Breast epithelium (tissue), 4 donors: ENCODE data around the gene NKIRAS1. TPM values are rescaled to one million over a fixed set of nuclear protein-coding genes. Genes with fewer than 3 reads are reported as not detected.

Experiments
- DNase-seq, 2 donors: peaks; one replicate each; pipeline ENCODE4 v3.0.0-alpha.2; 2019; ENCODE audit warnings: low spot score in 2 of 2
- H3K27ac ChIP-seq, 2 donors: fragments of 200-600 bp; sonication (generic) in 1 of 2; one replicate each; pipeline ENCODE4 v1.5.1; 2016 to 2019; ENCODE audit warnings: mild to moderate bottlenecking in 1 of 2
- H3K27me3 ChIP-seq, 2 donors: fragments of 200-600 bp; sonication (generic) in 1 of 2; one replicate each; pipeline versions ENCODE4 v1.5.1 to v1.6.0; 2017 to 2019; ENCODE audit warnings: control low read depth in 1 of 2, mild to moderate bottlenecking in 1 of 2
- H3K36me3 ChIP-seq: fragments of 200-600 bp; one replicate; pipeline ENCODE4 v1.5.1; 2019
- H3K4me1 ChIP-seq, 2 donors: fragments of 200-600 bp; sonication (generic); one replicate each; pipeline ENCODE4 v1.5.1; 2016 to 2019; ENCODE audit warnings: control low read depth in 1 of 2
- H3K4me3 ChIP-seq, 3 donors: fragments of 200-600 bp; sonication (generic); 1 replicate in 2 of 3; 2 replicates in 1 of 3; pipeline ENCODE4 v1.5.1; 2016 to 2019; ENCODE audit warnings: mild to moderate bottlenecking in 3 of 3, moderate library complexity in 2 of 3
- H3K9me3 ChIP-seq, 2 donors: fragments of 200-600 bp; sonication (generic) in 1 of 2; one replicate each; pipeline ENCODE4 v1.5.1; 2016 to 2019; ENCODE audit warnings: control low read depth in 1 of 2
- POLR2A ChIP-seq: fragments of 450-650 bp; IDR thresholded peaks from one replicate; pipeline ENCODE4 v1.6.1; 2016; ENCODE audit warnings: antibody characterized with exemption, mild to moderate bottlenecking, moderate library complexity
- POLR2AphosphoS5 ChIP-seq, 3 donors: sonication (generic); formaldehyde crosslinking; IDR thresholded peaks; one replicate each; pipeline ENCODE4 v1.6.1; 2017; ENCODE audit warnings: antibody characterized with exemption in 3 of 3
- intact Hi-C: fragments of 100-400 bp; cut with DNase I; formaldehyde crosslinking; loops from one replicate; pipeline ENCODE4 v1.15.1; 2023; ENCODE audit warnings: low total_unique reads
- total RNA-seq, 3 donors: library from RNA; depleted of rRNA; stranded (reverse); fragments of >200 nt; gene quantifications; one replicate each; pipeline ENCODE4 v1.1.0, GENCODE V29; 2016
- TF ChIP-seq, protein P1 (sequence below), 3 donors: fragments of 450-650 bp; IDR thresholded peaks; one replicate each; pipeline ENCODE4 v1.5.1; 2016 to 2017; ENCODE audit warnings: antibody characterized with exemption in 3 of 3, mild to moderate bottlenecking in 3 of 3, moderate library complexity in 3 of 3

Gene NKIRAS1
- 10 to 100 TPM; 15.7 to 20.3 (median 19.2) TPM for total RNA-seq

- no peaks in the 10 kb centered on the region for H3K36me3 ChIP-seq
- H3K27ac ChIP-seq = peak within 1 kb of the TSS; percentile 92 to 99
- intact Hi-C loops = no loop called here
- no peaks in the 10 kb centered on the region for H3K9me3 ChIP-seq
- peak; percentile 99 to 100 (median 100) for TF ChIP-seq POLR2AphosphoS5 (IDR thresholded peaks at IDR 0.05)
- TF ChIP-seq, protein P1, sequence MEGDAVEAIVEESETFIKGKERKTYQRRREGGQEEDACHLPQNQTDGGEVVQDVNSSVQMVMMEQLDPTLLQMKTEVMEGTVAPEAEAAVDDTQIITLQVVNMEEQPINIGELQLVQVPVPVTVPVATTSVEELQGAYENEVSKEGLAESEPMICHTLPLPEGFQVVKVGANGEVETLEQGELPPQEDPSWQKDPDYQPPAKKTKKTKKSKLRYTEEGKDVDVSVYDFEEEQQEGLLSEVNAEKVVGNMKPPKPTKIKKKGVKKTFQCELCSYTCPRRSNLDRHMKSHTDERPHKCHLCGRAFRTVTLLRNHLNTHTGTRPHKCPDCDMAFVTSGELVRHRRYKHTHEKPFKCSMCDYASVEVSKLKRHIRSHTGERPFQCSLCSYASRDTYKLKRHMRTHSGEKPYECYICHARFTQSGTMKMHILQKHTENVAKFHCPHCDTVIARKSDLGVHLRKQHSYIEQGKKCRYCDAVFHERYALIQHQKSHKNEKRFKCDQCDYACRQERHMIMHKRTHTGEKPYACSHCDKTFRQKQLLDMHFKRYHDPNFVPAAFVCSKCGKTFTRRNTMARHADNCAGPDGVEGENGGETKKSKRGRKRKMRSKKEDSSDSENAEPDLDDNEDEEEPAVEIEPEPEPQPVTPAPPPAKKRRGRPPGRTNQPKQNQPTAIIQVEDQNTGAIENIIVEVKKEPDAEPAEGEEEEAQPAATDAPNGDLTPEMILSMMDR (IDR thresholded peaks at IDR 0.05) = peak; percentile 84 to 94 (median 90)
- peak; percentile 96 for TF ChIP-seq POLR2A
- peaks cover 2 to 4% of the 10 kb centered on the region in 2 donors for H3K4me1 ChIP-seq
- DNase-seq = peak; percentile 96
- H3K27me3 ChIP-seq = no peaks in the 10 kb centered on the region
- H3K4me3 ChIP-seq = peak within 1 kb of the TSS; percentile 81 to 98 (median 95)
These were observed at the start of gene NKIRAS1, which contains the start of gene RPL15 for GRCh38 chr3:23916886-23917678. TSS of gene NKIRAS1 (minus strand) at chr3:23916990. CDS start at chr3:23910904, 6,086 bp downstream. TSS of gene RPL15 (plus strand) at chr3:23917132. CDS start at chr3:23917860, 728 bp downstream.

DNA sequence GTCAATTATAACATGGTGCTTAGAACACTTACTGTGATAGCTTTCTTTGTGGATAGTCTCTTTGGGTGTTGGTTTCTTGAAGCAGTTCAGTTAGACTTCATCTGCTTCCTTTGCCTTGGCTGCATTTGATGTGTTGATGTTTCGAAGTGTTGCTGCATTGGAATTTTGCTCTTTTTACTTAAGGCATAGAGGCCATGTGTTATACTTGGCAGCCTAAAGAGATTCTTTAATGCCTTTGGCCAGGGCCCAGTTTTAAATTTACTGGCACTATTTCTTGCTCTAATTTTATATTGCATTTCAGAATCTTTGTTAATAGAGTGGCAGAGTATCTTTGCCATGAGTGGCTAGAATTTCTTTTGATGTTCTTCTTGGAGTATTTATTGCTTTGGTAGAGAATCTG is 49.5 kb upstream of the NKIRAS1 start:
- no peak for TF ChIP-seq POLR2AphosphoS5 (IDR thresholded peaks at IDR 0.05)
- no peak for TF ChIP-seq POLR2A
- TF ChIP-seq, protein P1 (IDR thresholded peaks at IDR 0.05) = no peak
- Histone ChIP-seq H3K9me3 (no peaks in the 10 kb centered on the region), H3K36me3 (no peaks in the 10 kb centered on the region), H3K4me1 (no peaks in the 10 kb centered on the region), H3K27ac (no peak overlapping the region), H3K27me3 (no peaks in the 10 kb centered on the region), H3K4me3 (no peak overlapping the region)
- intact Hi-C loops = no loop called here
- no peak for DNase-seq

- no peak for DNase-seq
- no peaks in the 10 kb centered on the region for H3K4me1 ChIP-seq
- no peak overlapping the region for H3K4me3 ChIP-seq
- H3K9me3 ChIP-seq = no peaks in the 10 kb centered on the region
- intact Hi-C loops = no loop called here
- no peaks in the 10 kb centered on the region for H3K36me3 ChIP-seq
- no peaks in the 10 kb centered on the region for H3K27me3 ChIP-seq
- no peak for TF ChIP-seq POLR2A
- TF ChIP-seq, protein P1 (IDR thresholded peaks at IDR 0.05) = no peak
- TF ChIP-seq POLR2AphosphoS5 (IDR thresholded peaks at IDR 0.05) = no peak
- no peak overlapping the region for H3K27ac ChIP-seq
These were observed 47.9 kb upstream of the NKIRAS1 start for GRCh38 chr3:23964537-23965235.

DNA sequence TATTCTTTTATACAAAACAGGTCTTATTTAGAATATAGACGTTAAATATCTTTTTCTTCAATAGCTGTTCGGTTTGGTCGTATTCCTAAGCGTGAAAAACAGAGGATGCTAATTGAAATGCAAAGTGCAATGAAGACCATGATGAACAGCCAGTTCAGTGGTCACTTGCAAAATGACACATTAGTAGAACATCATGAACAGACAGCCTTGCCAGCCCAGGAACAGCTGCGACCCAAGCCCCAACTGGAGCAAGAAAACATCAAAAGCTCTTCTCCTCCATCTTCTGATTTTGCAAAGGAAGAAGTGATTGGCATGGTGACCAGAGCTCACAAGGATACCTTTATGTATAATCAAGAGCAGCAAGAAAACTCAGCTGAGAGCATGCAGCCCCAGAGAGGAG is 45.1 kb upstream of the NKIRAS1 start:
- TF ChIP-seq POLR2AphosphoS5 (IDR thresholded peaks at IDR 0.05) (no peak), POLR2A (no peak)
- TF ChIP-seq, protein P1 (IDR thresholded peaks at IDR 0.05) = no peak
- Histone ChIP-seq H3K4me3 (no peak overlapping the region), H3K4me1 (peaks cover 0 to 2% of the 10 kb centered on the region in 2 donors), H3K36me3 (no peaks in the 10 kb centered on the region), H3K27me3 (no peaks in the 10 kb centered on the region), H3K27ac (no peak overlapping the region), H3K9me3 (no peaks in the 10 kb centered on the region)
- no peak for DNase-seq
- intact Hi-C loops = no loop called here

- intact Hi-C loops = no loop called here
- H3K36me3 ChIP-seq = no peaks in the 10 kb centered on the region
- DNase-seq = no peak
- peaks cover 0 to 2% of the 10 kb centered on the region in 2 donors for H3K4me1 ChIP-seq
- no peak overlapping the region for H3K4me3 ChIP-seq
- H3K9me3 ChIP-seq = no peaks in the 10 kb centered on the region
- no peaks in the 10 kb centered on the region for H3K27me3 ChIP-seq
- TF ChIP-seq POLR2A (no peak), POLR2AphosphoS5 (IDR thresholded peaks at IDR 0.05) (no peak)
- TF ChIP-seq, protein P1 (IDR thresholded peaks at IDR 0.05) = no peak
- no peak overlapping the region for H3K27ac ChIP-seq
These were observed 44.3 kb upstream of the NKIRAS1 start for GRCh38 chr3:23961066-23961465.
